ENCODE measurements around the gene FGF21.

DNA sequence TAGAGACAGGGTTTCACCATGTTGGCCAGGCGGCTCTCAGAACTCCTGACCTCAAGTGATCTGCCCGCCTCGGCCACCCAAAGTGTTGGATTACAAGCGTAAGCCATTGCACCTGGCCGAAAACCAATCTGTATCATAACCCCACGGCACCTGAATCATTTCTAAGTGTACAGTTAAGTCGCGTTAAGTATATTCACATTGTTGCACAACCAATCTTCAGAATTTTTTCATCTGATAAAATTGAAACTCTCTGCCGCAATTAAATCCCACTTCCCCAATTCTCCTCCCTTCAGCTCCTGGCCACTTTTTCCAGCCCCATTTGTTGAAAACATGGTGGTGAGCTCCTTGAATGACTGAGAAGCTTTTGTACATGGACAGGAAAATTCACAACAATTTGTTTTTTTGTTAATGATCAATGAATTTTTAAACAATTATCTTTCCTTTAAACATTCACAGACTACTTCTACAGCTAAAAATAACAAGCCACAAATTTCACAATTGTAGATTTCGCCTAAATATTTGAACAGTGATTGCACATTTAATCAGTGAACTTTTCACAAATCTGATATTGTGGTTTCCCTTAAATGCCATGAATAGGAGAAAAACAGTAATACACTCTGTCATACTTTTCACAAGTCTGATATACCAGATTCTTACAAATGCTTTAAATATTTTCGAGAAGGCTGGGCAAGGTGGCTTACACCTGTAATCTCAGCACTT is 13.8 kb downstream of the FGF21 start:
- no peak for TF ChIP-seq POLR2A (IDR thresholded peaks at IDR 0.05)
- TF ChIP-seq, protein P1, sequence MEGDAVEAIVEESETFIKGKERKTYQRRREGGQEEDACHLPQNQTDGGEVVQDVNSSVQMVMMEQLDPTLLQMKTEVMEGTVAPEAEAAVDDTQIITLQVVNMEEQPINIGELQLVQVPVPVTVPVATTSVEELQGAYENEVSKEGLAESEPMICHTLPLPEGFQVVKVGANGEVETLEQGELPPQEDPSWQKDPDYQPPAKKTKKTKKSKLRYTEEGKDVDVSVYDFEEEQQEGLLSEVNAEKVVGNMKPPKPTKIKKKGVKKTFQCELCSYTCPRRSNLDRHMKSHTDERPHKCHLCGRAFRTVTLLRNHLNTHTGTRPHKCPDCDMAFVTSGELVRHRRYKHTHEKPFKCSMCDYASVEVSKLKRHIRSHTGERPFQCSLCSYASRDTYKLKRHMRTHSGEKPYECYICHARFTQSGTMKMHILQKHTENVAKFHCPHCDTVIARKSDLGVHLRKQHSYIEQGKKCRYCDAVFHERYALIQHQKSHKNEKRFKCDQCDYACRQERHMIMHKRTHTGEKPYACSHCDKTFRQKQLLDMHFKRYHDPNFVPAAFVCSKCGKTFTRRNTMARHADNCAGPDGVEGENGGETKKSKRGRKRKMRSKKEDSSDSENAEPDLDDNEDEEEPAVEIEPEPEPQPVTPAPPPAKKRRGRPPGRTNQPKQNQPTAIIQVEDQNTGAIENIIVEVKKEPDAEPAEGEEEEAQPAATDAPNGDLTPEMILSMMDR (IDR thresholded peaks at IDR 0.05): no peak
